Adrenal gland (tissue), 12 donors: ENCODE data around the gene SRSF10. TPM values are rescaled to one million over a fixed set of nuclear protein-coding genes. Genes with fewer than 3 reads are reported as not detected.
"Not testable (repeated sequence)": the region's sequence is repeated elsewhere in the genome, so short reads cannot be mapped to it uniquely, and the experiment has no call there.

ENCODE experiments used
- DNase-seq, 7 donors: peaks; one replicate each; pipeline ENCODE4 v3.0.0-alpha.2; 2019 to 2020
- H3K27ac ChIP-seq, 5 donors: fragments of 200-600 bp; sonication (generic) in 4 of 5; 1 replicate in 3 of 5; 2 replicates in 2 of 5; pipeline versions ENCODE4 v1.5.1 to v1.8.0; 2016 to 2020; ENCODE audit warnings: mild to moderate bottlenecking in 1 of 5
- H3K27me3 ChIP-seq: fragments of 200-600 bp; 2 replicates; pipeline ENCODE4 v1.8.0; 2021
- H3K36me3 ChIP-seq, 2 donors: fragments of 200-600 bp; replicated peaks in 1 of 2; 1 replicate in 1 of 2; 2 replicates in 1 of 2; pipeline versions ENCODE4 v1.5.1 to v1.8.0; 2018 to 2022
- H3K4me1 ChIP-seq, 2 donors: fragments of 200-600 bp; replicated peaks in 1 of 2; 1 replicate in 1 of 2; 2 replicates in 1 of 2; pipeline versions ENCODE4 v1.5.1 to v1.8.0; 2018 to 2021
- H3K4me3 ChIP-seq, 4 donors: fragments of 200-600 bp; sonication (generic) in 3 of 4; one replicate each; pipeline ENCODE4 v1.5.1; 2016 to 2018
- H3K9me3 ChIP-seq, 3 donors: fragments of 200-600 bp; sonication (generic) in 1 of 3; replicated peaks in 1 of 3; 1 replicate in 2 of 3; 2 replicates in 1 of 3; pipeline versions ENCODE4 v1.5.1 to v1.8.0; 2016 to 2021
- CTCF ChIP-seq, 6 experiments: fragments of 450-650 bp in 4 of 6; fragments of 200-600 bp in 2 of 6; sonication (generic) in 1 of 6; IDR thresholded peaks; 1 replicate in 5 of 6; 2 replicates in 1 of 6; pipeline versions ENCODE4 v1.5.1 to v1.8.0; 2016 to 2021; ENCODE audit warnings: antibody characterized with exemption in 6 of 6, mild to moderate bottlenecking in 2 of 6, moderate library complexity in 1 of 6
- POLR2A ChIP-seq, 2 donors: fragments of 450-650 bp; IDR thresholded peaks; one replicate each; pipeline ENCODE4 v1.6.1; 2017; ENCODE audit warnings: antibody characterized with exemption in 2 of 2, mild to moderate bottlenecking in 2 of 2, moderate library complexity in 1 of 2
- WGBS, 4 donors: extraction: QIAGEN DNeasy Blood & Tissue Kit in 2 of 4; methylation state at CpG; one replicate each; pipeline versions ENCODE4 v1.1.5 to v1.1.7; 2013 to 2017; 5-methylcytosine and 5-hydroxymethylcytosine counted together
- intact Hi-C, 2 donors: fragments of 100-400 bp; cut with DNase I; formaldehyde crosslinking; loops; one replicate each; pipeline versions ENCODE4 v1.14.1 to v1.15.0; 2022 to 2023
- polyA plus RNA-seq, 3 donors: library from polyadenylated mRNA; stranded (reverse); fragments of 200-250 nt in 2 of 3; fragments of 350-450 nt in 1 of 3; fragmentation: Illumina TruSeq in 1 of 3; extraction: RNeasy Lipid Tissue Mini Kit (QIAGEN cat#74804) in 1 of 3; gene quantifications; one replicate each; pipeline ENCODE4 v1.2.3, GENCODE V29; 2013 to 2014
- total RNA-seq, 9 donors: library from RNA; depleted of rRNA in 4 of 9; stranded (reverse); fragments of >200 nt in 4 of 9; fragments of 120-200 nt in 1 of 9; fragmentation: NEBNext Ultra II Directional in 1 of 9; extraction: Animal tissue kit (Norgen Biotek cat#: 25700) in 1 of 9; gene quantifications; one replicate each; pipeline versions ENCODE4 v1.1.0 to v1.2.4, GENCODE V29; 2013 to 2023
- donor health status: healthy with polysubstance abuse.
- donor health status: Bipolar disorder and iron deficiency.
- donor health status: DM: yes; HTN: yes; CAD: no.
- donor health status: DM: no; HTN: no; CAD: no.
- donor health status: DM: no; HTN: no; CAD: no.
- donor health status: DM: yes; HTN: yes; CAD: no.

Gene SRSF10
- total and polyA plus RNA-seq, 12 donors = 65.8 to 190 (median 105) TPM

GRCh38 chr1:23997812-23998211 is 17.7 kb upstream of the SRSF10 start:
- Histone ChIP-seq H3K9me3 (no peaks in the 10 kb centered on the region), H3K27ac (no peak overlapping the region), H3K4me3 (no peak overlapping the region), H3K4me1 (peaks cover 6 to 9% of the 10 kb centered on the region in 2 donors), H3K36me3 (no peaks in the 10 kb centered on the region), H3K27me3 (no peaks in the 10 kb centered on the region)
- no peak for DNase-seq
- TF ChIP-seq CTCF (IDR thresholded peaks at IDR 0.05) = no peak
- TF ChIP-seq POLR2A (IDR thresholded peaks at IDR 0.05) = no peak
- 79 to 100% (median 88%) methylated on average over 1 of the region's 1 CpG for WGBS, 4 donors
- intact Hi-C loops = no loop called here

GRCh38 chr1:23996700-23997229 is 16.6 kb upstream of the SRSF10 start:
- Histone ChIP-seq H3K9me3 (no peaks in the 10 kb centered on the region), H3K27me3 (no peaks in the 10 kb centered on the region), H3K4me1 (peaks cover 6 to 9% of the 10 kb centered on the region in 2 donors), H3K27ac (no peak overlapping the region), H3K36me3 (no peaks in the 10 kb centered on the region), H3K4me3 (no peak overlapping the region)
- DNase-seq = no peak
- 81 to 95% (median 86%) methylated on average over 8 to 10 of the region's 10 CpGs for WGBS, 4 donors
- intact Hi-C loops = no loop called here
- TF ChIP-seq CTCF (IDR thresholded peaks at IDR 0.05) = no peak
- no peak for TF ChIP-seq POLR2A (IDR thresholded peaks at IDR 0.05)

- TF ChIP-seq POLR2A (IDR thresholded peaks at IDR 0.05) (no peak), CTCF (IDR thresholded peaks at IDR 0.05) (no peak)
- WGBS, 4 donors = 80 to 89% (median 85%) methylated on average over 13 of the region's 13 CpGs
- H3K36me3 ChIP-seq = no peaks in the 10 kb centered on the region
- DNase-seq = no peak
- H3K9me3 ChIP-seq = no peaks in the 10 kb centered on the region
- H3K27me3 ChIP-seq = no peaks in the 10 kb centered on the region
- no peak overlapping the region for H3K27ac ChIP-seq
- intact Hi-C loops = no loop called here
- peaks cover 6 to 9% of the 10 kb centered on the region in 2 donors for H3K4me1 ChIP-seq
- no peak overlapping the region for H3K4me3 ChIP-seq
These were observed 15.3 kb upstream of the SRSF10 start for GRCh38 chr1:23995431-23995837.

- H3K36me3 ChIP-seq, H3K27ac ChIP-seq, H3K4me3 ChIP-seq, H3K9me3 ChIP-seq, DNase-seq, H3K4me1 ChIP-seq, intact Hi-C loops, H3K27me3 ChIP-seq: not testable (repeated sequence)
- 86 to 88% (median 86%) methylated on average over 13 of the region's 13 CpGs for WGBS, 4 donors
These were observed 11.9 kb upstream of the SRSF10 start for GRCh38 chr1:23992011-23992410.

- no peak for DNase-seq
- intact Hi-C loops = no loop called here
- Histone ChIP-seq H3K4me1 (peaks cover 7 to 8% of the 10 kb centered on the region in 2 donors), H3K4me3 (no peak overlapping the region), H3K27ac (no peak overlapping the region), H3K36me3 (no peaks in the 10 kb centered on the region), H3K27me3 (no peaks in the 10 kb centered on the region), H3K9me3 (no peaks in the 10 kb centered on the region)
- 70 to 85% (median 79%) methylated on average over 3 of the region's 3 CpGs for WGBS, 4 donors
- TF ChIP-seq POLR2A (IDR thresholded peaks at IDR 0.05) (no peak), CTCF (IDR thresholded peaks at IDR 0.05) (no peak)
These were observed 9.1 kb upstream of the SRSF10 start for GRCh38 chr1:23989263-23989662.

- intact Hi-C loops, H3K27me3 ChIP-seq, H3K27ac ChIP-seq, DNase-seq, H3K4me1 ChIP-seq, H3K4me3 ChIP-seq, H3K9me3 ChIP-seq, H3K36me3 ChIP-seq: not testable (repeated sequence)
- 90 to 97% (median 95%) methylated on average over 5 to 20 of the region's 23 CpGs for WGBS, 4 donors
These were observed 6.9 kb upstream of the SRSF10 start for GRCh38 chr1:23987038-23987437.
